Measurements from ENCODE around the gene MIER3. TPM values are rescaled to one million over a fixed set of nuclear protein-coding genes. Genes with fewer than 3 reads are reported as not detected.
A peak's percentile ranks its signal among the peaks of the same experiment; 100 is the strongest.

MIER3 gene
- total RNA-seq, 4 donors from 2014 or later = 14.4 to 44.5 (median 23.6) TPM

DNA sequence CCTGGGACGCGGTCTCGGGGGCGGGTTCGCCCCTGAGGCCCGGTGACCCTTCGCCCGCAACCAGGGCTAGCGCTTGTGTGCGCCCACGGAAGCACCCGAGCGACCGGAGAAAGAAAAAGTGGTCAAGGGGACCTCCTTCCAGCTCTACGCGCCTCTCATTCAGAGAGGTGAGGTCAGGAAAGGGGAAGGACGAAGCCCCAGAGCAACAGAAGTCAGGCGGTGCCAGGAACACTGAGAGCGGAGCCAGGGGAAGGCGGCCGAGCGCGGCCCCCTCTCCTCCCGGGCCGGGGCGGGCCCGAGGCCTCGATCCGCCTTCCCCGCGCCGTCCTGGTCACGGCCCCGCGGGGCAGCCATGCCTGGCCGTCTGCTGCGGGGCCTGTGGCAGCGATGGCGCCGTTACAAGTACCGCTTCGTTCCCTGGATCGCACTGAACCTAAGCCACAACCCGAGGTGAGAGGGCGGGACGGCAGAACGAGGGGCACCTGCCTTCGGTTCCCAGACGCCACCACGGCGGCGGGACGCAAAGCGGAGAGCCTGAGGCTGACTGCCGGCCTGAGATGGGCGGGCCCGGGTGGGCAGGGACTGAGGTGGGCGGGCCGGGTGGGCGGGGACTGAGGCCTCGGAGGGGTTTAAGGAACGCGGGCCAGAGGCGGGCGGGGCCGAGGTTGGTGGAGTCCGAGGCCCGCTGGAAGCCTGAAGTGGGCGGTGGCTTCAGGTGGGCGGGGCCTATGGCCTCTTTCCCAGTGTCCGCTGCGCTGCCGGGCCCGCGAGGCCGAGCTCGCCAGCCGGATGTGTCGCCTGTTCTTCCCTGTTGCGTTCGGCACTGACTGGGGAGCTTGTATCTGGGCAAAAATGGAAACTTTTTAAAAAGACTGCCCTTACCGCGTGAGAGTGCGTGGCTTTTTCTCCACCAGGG is 42.4 kb downstream of the MIER3 start, which contains the start of gene SETD9:
TSS of gene SETD9 (plus strand) at position 303 of the 916 bp plus-strand sequence. CDS start at position 353, 50 bp downstream.
- peak; percentile 59 to 67 for TF ChIP-seq POLR2A (IDR thresholded peaks at IDR 0.05)
- TF ChIP-seq, protein P1, sequence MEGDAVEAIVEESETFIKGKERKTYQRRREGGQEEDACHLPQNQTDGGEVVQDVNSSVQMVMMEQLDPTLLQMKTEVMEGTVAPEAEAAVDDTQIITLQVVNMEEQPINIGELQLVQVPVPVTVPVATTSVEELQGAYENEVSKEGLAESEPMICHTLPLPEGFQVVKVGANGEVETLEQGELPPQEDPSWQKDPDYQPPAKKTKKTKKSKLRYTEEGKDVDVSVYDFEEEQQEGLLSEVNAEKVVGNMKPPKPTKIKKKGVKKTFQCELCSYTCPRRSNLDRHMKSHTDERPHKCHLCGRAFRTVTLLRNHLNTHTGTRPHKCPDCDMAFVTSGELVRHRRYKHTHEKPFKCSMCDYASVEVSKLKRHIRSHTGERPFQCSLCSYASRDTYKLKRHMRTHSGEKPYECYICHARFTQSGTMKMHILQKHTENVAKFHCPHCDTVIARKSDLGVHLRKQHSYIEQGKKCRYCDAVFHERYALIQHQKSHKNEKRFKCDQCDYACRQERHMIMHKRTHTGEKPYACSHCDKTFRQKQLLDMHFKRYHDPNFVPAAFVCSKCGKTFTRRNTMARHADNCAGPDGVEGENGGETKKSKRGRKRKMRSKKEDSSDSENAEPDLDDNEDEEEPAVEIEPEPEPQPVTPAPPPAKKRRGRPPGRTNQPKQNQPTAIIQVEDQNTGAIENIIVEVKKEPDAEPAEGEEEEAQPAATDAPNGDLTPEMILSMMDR (IDR thresholded peaks at IDR 0.05) = peak in 1 of 4 experiments; percentile 3
- peak; percentile 77 for TF ChIP-seq POLR2AphosphoS5 (IDR thresholded peaks at IDR 0.05)
- TF ChIP-seq EP300 (IDR thresholded peaks at IDR 0.05) = no peak
- Histone ChIP-seq H3K4me3 (peak within 1 kb of the TSS; percentile 52 to 68), H3K27ac (peak within 1 kb of the TSS; percentile 74 to 96 (median 94)), H3K36me3 (no peaks in the 10 kb centered on the region), H3K27me3 (no peaks in the 10 kb centered on the region), H3K4me1 (peaks cover 0 to 15% (median 5%) of the 10 kb centered on the region in 3 donors), H3K9me3 (no peaks in the 10 kb centered on the region)
- WGBS, 2 donors (ENCODE audit: low coverage in 1 of 2) = 2% methylated on average over 11 of the region's 84 CpGs; no CpG with 5 or more reads in 1 of the 2 donors
- peak; percentile 95 for ATAC-seq

DNA sequence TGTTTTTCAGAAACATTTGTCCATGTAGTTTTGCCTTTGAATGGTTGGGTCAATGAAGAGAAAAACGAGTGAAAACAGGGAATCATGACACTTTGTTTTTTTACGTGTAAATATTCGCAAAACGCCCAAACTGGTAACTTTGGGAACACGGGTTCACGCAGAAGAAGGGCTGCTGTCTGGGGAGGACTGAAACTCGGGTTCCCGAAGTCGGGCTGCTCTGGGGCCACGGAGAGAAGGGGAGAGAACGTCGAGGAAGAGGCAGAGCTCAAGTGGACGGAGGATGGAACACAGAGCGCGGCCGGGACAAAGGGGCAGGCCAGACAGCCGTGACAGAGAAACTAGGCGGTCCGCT is 43.0 kb downstream of the MIER3 start:
- peak; percentile 67 for ATAC-seq
- 1 to 4% methylated on average over 9 to 17 of the region's 19 CpGs for WGBS, 2 donors (ENCODE audit: low coverage in 1 of 2)
- TF ChIP-seq POLR2AphosphoS5 (IDR thresholded peaks at IDR 0.05) = no peak
- TF ChIP-seq EP300 (IDR thresholded peaks at IDR 0.05) = no peak
- TF ChIP-seq, protein P1 (IDR thresholded peaks at IDR 0.05) = no peak
- TF ChIP-seq POLR2A (IDR thresholded peaks at IDR 0.05) = no peak
- Histone ChIP-seq H3K36me3 (no peaks in the 10 kb centered on the region), H3K27ac (peak overlapping the region; percentile 74 to 96 (median 94)), H3K4me3 (peak overlapping the region; percentile 46 to 68), H3K9me3 (no peaks in the 10 kb centered on the region), H3K27me3 (no peaks in the 10 kb centered on the region), H3K4me1 (peaks cover 0 to 15% (median 5%) of the 10 kb centered on the region in 3 donors)

DNA sequence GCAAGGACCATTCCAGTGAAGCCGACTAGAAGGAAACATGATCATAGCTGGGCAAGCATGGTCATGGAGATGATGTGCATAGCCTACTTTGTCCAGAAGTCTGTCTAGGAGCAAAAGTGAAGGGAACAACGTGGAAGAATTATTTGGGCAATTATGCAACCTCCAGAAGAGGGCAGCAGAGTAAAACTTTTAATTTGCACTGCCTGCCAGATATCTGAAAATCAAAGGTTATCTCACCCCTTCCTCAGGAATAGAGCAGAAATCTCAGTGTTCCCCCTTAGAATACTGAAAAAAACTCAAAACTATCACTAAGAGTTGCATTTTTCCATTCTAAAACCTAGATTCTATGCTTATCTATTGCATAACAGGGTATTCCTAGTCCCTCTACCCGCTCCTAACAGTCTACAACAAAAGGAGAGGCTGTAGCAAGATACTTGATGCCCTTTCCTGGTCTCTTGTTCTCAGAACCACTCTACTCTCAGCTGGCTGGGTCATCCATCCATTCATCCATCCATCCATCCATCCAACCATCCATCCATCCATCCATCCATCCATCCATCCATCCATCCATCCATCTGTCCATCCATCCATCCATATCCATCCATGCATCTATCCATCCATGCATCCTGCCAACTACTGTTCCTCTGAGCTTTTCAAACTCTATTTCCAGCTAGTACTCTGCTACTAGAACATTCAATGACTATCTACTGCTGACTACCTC is 50.9 kb downstream of the MIER3 start:
- Histone ChIP-seq H3K4me3 (no peak overlapping the region), H3K27me3 (no peaks in the 10 kb centered on the region), H3K4me1 (no peaks in the 10 kb centered on the region), H3K36me3 (peaks cover 0 to 9% of the 10 kb centered on the region in 2 donors), H3K27ac (no peak overlapping the region), H3K9me3 (no peaks in the 10 kb centered on the region)
- TF ChIP-seq, protein P1 (IDR thresholded peaks at IDR 0.05) = peak; percentile 66 to 78 (median 70)
- TF ChIP-seq POLR2A (IDR thresholded peaks at IDR 0.05) = no peak
- peak; percentile 61 for ATAC-seq
- 33 to 43% methylated on average over 3 of the region's 3 CpGs for WGBS, 2 donors (ENCODE audit: low coverage in 1 of 2)

DNA sequence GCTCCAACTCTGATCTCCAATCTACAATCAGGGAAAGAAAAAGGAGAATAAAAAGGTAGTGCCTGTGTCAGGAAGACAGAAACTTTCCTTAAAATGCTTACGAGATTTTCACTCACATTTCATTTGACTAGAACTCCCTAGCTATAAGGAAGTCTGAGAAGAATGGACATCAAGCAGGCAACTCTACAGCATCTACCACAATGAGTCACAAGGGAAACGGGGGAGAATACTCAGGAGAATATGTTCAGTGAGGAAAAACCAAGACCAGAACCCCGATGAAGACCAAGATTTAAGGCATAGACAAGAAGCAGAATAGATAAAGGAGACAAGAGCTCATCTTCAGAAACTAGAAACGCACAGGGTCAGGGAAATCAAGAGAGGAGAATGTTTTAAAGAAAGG is 51.5 kb downstream of the MIER3 start:
- no peak overlapping the region for H3K27ac ChIP-seq
- H3K9me3 ChIP-seq = no peaks in the 10 kb centered on the region
- peaks cover 0 to 11% of the 10 kb centered on the region in 2 donors for H3K36me3 ChIP-seq
- TF ChIP-seq, protein P1 (IDR thresholded peaks at IDR 0.05) = no peak
- no peak for TF ChIP-seq POLR2AphosphoS5 (IDR thresholded peaks at IDR 0.05)
- no peak for TF ChIP-seq POLR2A (IDR thresholded peaks at IDR 0.05)
- TF ChIP-seq EP300 (IDR thresholded peaks at IDR 0.05) = no peak
- H3K4me1 ChIP-seq = no peaks in the 10 kb centered on the region
- H3K4me3 ChIP-seq = no peak overlapping the region
- no peak for ATAC-seq
- no peaks in the 10 kb centered on the region for H3K27me3 ChIP-seq
- 52 to 71% methylated on average over 3 to 4 of the region's 4 CpGs for WGBS, 2 donors (ENCODE audit: low coverage in 1 of 2)

Data from gastroesophageal sphincter (tissue), 4 donors.